Measurements from ENCODE around the gene DAAM1.

The DAAM1 gene

DNA sequence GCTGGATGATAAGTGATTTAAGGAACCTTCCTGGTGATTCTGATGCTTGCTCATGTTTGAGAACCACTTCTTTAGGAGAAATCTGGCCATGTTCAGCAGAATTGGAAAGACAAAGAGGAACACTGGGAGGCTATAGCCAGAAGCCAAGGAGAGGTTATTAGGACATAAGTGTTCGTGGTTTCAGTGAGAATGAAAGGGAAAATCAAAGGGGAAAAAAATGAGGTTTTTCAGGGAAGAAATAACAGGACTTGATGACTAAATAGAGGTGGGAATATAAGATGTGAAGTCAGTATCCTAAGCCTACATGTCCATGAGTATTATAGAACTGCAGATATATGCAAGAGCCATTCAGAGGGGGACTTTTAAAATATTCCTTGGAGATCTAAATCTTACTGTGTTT lies 95.6 kb downstream of the DAAM1 start:
- H3K4me3 ChIP-seq (ENCODE audit: low read depth, low read length) = no peak overlapping the region
- DNase-seq (ENCODE audit: low read depth) = no peak
- TF ChIP-seq, protein P1, sequence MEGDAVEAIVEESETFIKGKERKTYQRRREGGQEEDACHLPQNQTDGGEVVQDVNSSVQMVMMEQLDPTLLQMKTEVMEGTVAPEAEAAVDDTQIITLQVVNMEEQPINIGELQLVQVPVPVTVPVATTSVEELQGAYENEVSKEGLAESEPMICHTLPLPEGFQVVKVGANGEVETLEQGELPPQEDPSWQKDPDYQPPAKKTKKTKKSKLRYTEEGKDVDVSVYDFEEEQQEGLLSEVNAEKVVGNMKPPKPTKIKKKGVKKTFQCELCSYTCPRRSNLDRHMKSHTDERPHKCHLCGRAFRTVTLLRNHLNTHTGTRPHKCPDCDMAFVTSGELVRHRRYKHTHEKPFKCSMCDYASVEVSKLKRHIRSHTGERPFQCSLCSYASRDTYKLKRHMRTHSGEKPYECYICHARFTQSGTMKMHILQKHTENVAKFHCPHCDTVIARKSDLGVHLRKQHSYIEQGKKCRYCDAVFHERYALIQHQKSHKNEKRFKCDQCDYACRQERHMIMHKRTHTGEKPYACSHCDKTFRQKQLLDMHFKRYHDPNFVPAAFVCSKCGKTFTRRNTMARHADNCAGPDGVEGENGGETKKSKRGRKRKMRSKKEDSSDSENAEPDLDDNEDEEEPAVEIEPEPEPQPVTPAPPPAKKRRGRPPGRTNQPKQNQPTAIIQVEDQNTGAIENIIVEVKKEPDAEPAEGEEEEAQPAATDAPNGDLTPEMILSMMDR (IDR thresholded peaks at IDR 0.05; ENCODE audit: low read depth, low read length, missing control alignments) = no peak

DNA sequence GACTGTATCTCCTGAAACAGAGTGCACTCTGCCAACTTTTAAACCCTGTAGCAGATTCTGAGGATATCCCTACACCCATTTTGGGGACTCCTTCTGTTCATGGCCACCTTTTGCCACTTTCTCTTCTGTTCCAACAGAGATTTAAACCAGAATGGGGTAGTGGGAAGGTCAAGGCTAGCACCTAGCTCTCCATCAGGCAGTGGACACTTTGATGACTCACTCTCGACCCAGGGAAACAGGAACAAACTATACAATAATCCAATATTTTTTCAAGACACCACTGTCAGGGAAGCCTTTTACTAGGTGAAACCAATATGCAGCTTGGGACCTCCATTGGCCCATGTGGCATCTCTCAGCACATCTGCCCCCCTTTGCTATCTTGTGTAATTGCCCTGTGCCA lies 103.6 kb downstream of the DAAM1 start:
- TF ChIP-seq, protein P1 (IDR thresholded peaks at IDR 0.05; ENCODE audit: low read depth, low read length, missing control alignments) = no peak
- no peak for DNase-seq (ENCODE audit: low read depth)
- H3K4me3 ChIP-seq (ENCODE audit: low read depth, low read length) = no peak overlapping the region

DNA sequence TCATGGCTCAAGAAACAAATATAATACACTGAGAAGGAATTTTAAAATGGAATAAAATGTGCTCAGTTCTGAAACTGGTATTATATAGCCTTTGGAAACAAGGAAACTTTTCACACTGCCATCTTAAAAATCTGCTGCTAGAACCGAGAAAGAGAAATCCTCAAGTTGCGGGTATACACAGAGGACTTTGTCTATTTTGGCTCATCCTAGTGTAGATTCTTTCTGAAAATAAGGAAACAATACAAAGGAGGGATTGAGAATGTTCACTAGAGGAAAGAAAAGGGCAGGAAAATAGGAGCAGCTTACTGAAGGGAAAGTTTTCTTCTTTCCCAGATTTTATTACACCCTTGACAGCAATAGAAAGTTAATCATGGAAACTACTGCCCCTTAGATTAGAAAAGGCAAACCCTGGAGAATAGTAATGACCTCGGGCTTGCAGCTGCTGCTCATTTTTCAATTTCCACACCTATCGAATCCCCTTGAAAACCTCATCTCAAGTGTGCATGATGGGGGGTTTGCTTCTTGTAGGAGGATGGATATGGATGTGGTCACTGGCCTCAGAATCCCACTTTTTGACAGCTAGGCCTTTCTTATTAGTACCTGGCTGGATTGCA lies 104.6 kb downstream of the DAAM1 start:
- TF ChIP-seq, protein P1 (IDR thresholded peaks at IDR 0.05; ENCODE audit: low read depth, low read length, missing control alignments) = no peak
- no peak overlapping the region for H3K4me3 ChIP-seq (ENCODE audit: low read depth, low read length)
- DNase-seq (ENCODE audit: low read depth) = no peak

DNA sequence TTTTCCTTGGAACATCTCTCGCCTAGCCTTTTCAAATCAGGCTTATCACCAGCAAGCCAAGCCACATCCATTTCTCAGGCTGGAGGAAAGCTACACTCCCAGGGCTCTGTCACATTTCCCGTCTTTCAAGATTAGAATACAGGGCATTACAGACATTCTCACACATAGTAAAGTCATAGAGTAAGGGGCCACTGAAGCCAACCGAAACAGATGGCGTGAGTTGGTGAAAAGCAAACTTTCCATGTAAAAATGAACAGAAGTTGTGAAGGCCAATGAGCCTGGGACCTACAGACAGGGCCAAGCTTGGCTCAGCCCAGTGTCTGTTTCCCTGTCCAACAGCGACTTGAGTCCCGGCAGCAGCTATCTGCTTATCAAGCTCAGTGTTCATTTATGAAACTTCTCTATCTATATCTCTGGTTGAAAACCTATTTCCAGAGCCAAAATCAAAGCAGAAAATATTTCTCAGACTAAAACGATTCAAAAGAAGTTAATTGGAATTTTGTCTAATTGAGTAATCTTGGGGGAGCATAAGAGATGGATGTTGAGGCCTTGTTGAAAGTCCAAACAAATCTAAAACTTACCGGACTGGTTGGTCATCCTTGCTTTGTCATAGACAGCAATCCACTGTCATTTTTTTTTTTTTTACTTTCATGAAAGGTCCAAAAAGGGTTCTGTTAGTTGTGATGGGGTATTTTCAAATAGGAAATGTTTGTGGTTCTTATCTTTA lies 105.6 kb downstream of the DAAM1 start:
- TF ChIP-seq, protein P1 (IDR thresholded peaks at IDR 0.05; ENCODE audit: low read depth, low read length, missing control alignments) = no peak
- DNase-seq (ENCODE audit: low read depth) = no peak
- H3K4me3 ChIP-seq (ENCODE audit: low read depth, low read length) = no peak overlapping the region

DNA sequence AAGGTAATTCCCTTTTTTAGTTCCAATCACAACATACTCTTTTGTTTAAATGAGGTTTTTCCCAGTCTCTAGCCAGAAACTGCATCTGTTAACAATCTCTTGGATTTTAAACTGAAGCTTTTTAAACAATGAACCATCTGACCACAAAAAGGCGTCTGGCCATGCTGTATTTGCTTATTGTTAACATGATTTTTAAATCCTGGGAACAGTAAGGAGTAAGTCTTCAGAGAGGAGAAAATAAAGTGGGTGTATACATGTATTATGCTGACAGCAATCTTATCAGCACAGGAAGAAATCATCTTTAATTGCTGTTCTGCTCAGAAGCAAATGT lies 106.2 kb downstream of the DAAM1 start:
- no peak overlapping the region for H3K4me3 ChIP-seq (ENCODE audit: low read depth, low read length)
- TF ChIP-seq, protein P1 (IDR thresholded peaks at IDR 0.05; ENCODE audit: low read depth, low read length, missing control alignments) = no peak
- DNase-seq (ENCODE audit: low read depth) = no peak

DNA sequence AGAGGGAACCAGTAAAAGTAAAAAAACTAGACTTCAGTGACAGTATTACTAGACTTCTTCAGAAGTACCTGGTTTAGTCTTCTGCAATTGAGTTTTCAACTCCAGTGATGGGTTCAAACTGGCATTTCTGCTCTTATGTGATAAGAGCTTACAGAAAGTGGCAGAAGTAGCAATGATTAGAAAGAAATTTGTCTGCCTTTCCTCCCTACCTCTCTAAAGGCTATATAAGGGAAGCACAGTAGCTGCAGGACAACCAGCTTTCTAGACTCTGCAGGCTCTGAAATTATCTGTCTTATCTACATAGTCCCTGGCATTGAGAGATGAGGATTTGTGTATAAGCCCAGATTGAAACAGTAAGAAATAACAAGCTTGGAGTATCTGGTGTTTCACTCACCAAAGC lies 107.5 kb downstream of the DAAM1 start:
- TF ChIP-seq, protein P1 (IDR thresholded peaks at IDR 0.05; ENCODE audit: low read depth, low read length, missing control alignments) = no peak
- no peak overlapping the region for H3K4me3 ChIP-seq (ENCODE audit: low read depth, low read length)
- DNase-seq (ENCODE audit: low read depth) = no peak

DNA sequence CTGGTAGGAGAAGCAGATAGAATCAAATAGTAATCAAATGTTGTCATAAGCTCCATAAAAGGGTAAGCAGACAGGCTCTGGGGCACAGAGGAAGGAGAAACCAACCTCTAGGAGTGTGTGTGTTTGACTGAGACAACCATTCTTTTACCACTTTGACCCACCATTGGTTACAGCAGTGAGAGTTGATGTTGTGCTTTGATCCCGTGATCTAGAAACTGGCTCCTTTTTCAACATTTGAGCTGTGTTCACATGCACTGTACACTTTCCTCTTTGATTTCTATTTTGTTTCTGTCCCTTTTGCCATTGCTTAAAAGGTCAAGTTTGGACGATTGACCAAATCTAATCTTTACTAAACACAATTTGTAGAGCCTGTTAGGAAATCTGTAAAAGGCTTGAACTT lies 108.0 kb downstream of the DAAM1 start:
- no peak overlapping the region for H3K4me3 ChIP-seq (ENCODE audit: low read depth, low read length)
- TF ChIP-seq, protein P1 (IDR thresholded peaks at IDR 0.05; ENCODE audit: low read depth, low read length, missing control alignments) = no peak
- DNase-seq (ENCODE audit: low read depth) = no peak
